HepG2 (cell line): ENCODE data around the gene NPPA.

ENCODE experiments used
- GABPB1 ChIP-seq: IDR thresholded peaks from 2 replicates; pipeline ENCODE4 v1.6.1; 2016; ENCODE audit warnings: mild to moderate bottlenecking, missing genetic modification reagents, moderate library complexity, missing compliant biosample characterization
- MAFF ChIP-seq: IDR thresholded peaks from 2 replicates; pipeline ENCODE4 v1.6.1; 2011; ENCODE audit warnings: low read depth, low read length, improper control_type of control experiment
- MTA1 ChIP-seq: sonication (generic); formaldehyde crosslinking; IDR thresholded peaks from 2 replicates; pipeline ENCODE4 v1.4.0; 2020; ENCODE audit warnings: missing genetic modification reagents, mild to moderate bottlenecking, borderline replicate concordance
- NCOR1 ChIP-seq: fragments of 200-600 bp; sonication (generic); IDR thresholded peaks from 2 replicates; pipeline ENCODE4 v1.7.0; 2017; ENCODE audit warnings: antibody characterized with exemption, low read length, borderline replicate concordance
- POLR2AphosphoS5 ChIP-seq: IDR thresholded peaks from 2 replicates; pipeline ENCODE4 v1.6.1; 2012; ENCODE audit warnings: low read depth, low read length
- PPARG ChIP-seq: conservative IDR thresholded peaks from 2 replicates; pipeline ENCODE4 v1.6.1; 2016; ENCODE audit warnings: missing biosample characterization, missing genetic modification reagents
- ZNF30 ChIP-seq: sonication (generic); formaldehyde crosslinking; IDR thresholded peaks from 2 replicates; pipeline ENCODE4 v1.5.0; 2020; ENCODE audit warnings: mild to moderate bottlenecking, missing genetic modification reagents
- TF ChIP-seq, protein P1 (sequence below), 2 experiments: fragments of 450-650 bp in 1 of 2; sonication (generic) in 1 of 2; formaldehyde crosslinking; IDR thresholded peaks; 2 replicates each; pipeline versions ENCODE4 v1.5.0 to v1.8.0; 2020 to 2022; ENCODE audit warnings: mild to moderate bottlenecking in 1 of 2, missing genetic modification reagents in 1 of 2

DNA sequence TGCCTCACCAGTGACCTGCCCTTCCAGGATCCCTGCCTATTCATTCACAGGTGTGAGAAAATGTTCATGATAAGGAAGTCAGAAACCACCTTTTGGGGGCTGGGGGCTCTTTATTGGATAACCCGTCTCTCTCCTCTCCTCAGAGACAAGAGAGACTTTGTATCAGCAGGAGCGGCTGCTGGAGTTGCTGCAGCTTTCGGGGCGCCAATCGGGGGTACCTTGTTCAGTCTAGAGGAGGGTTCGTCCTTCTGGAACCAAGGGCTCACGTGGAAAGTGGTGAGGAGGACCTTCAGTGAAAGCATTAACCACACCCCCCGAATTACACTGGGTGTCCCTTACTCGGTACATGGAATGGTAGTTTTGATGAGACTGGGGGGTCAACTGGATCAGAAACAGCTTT, 20.6 kb downstream of the NPPA start:
- TF ChIP-seq GABPB1 (CRISPR knock-in tag) (no peak), NCOR1 (no peak), POLR2AphosphoS5 (no peak), PPARG (CRISPR knock-in tag) (no peak), ZNF30 (CRISPR knock-in tag) (no peak), MAFF (no peak), MTA1 (CRISPR knock-in tag) (no peak)
- TF ChIP-seq, protein P1, sequence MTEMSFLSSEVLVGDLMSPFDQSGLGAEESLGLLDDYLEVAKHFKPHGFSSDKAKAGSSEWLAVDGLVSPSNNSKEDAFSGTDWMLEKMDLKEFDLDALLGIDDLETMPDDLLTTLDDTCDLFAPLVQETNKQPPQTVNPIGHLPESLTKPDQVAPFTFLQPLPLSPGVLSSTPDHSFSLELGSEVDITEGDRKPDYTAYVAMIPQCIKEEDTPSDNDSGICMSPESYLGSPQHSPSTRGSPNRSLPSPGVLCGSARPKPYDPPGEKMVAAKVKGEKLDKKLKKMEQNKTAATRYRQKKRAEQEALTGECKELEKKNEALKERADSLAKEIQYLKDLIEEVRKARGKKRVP (CRISPR knock-in tag; IDR thresholded peaks at IDR 0.05) = no peak
